B cell (primary cell): ENCODE data around the gene CDC42EP2. TPM values are rescaled to one million over a fixed set of nuclear protein-coding genes. Genes with fewer than 3 reads are reported as not detected.

Experiments used
- ATAC-seq: fragments of 200-7000 bp; cut with Tn5 transposase; one replicate; pipeline ENCODE4 v1.10.0; 2021; ENCODE audit warnings: low read depth, mild to moderate bottlenecking, moderate number of reproducible peaks, moderate library complexity
- CTCF ChIA-PET: fragments of 350-600 bp; sonication (Branson Sonifier 250); formaldehyde crosslinking; loops from one replicate; lab custom pipeline; 2021; ENCODE audit warnings: antibody characterized with exemption, inconsistent platforms; lab: Charles Lee
- POLR2A ChIA-PET: fragments of 350-600 bp; sonication (Branson Sonifier 250); formaldehyde crosslinking; loops from one replicate; lab custom pipeline; 2021; ENCODE audit warnings: antibody characterized with exemption; lab: Charles Lee
- DNase-seq: peaks from one replicate; pipeline ENCODE4 v3.0.0; 2013
- H2AFZ ChIP-seq: 2 replicates; pipeline ENCODE4 v1.6.1; 2012; ENCODE audit warnings: mild to moderate bottlenecking, low read depth, low read length; ENCODE audit not compliant: insufficient read depth, poor library complexity, severe bottlenecking
- H3K27ac ChIP-seq, 2 donors: 1 replicate in 1 of 2; 2 replicates in 1 of 2; pipeline ENCODE4 v1.5.1; 2012 to 2013; ENCODE audit warnings: low read length in 2 of 2, mild to moderate bottlenecking in 2 of 2, moderate library complexity in 1 of 2
- H3K27me3 ChIP-seq, 4 experiments: fragments of 200-600 bp in 1 of 4; sonication (generic) in 1 of 4; replicated peaks in 1 of 4; 1 replicate in 2 of 4; 2 replicates in 2 of 4; pipeline versions ENCODE4 v1.6.1 to v1.7.0; 2013 to 2016; ENCODE audit warnings: low read length in 3 of 4, mild to moderate bottlenecking in 2 of 4, mixed read lengths in 1 of 4, moderate library complexity in 1 of 4; ENCODE audit not compliant: insufficient read depth in 4 of 4, control insufficient read depth in 3 of 4; ENCODE audit errors: control extremely low read depth in 1 of 4
- H3K36me3 ChIP-seq, 2 experiments: replicated peaks in 1 of 2; 1 replicate in 1 of 2; 2 replicates in 1 of 2; pipeline versions ENCODE4 v1.6.1 to v1.7.1; 2013; ENCODE audit warnings: low read length in 1 of 2; ENCODE audit not compliant: insufficient read depth in 2 of 2, control insufficient read depth in 1 of 2; ENCODE audit errors: control extremely low read depth in 1 of 2, extremely low read depth in 1 of 2
- H3K4me1 ChIP-seq, 2 donors: fragments of 200-600 bp in 1 of 2; sonication (generic) in 1 of 2; 1 replicate in 1 of 2; 2 replicates in 1 of 2; pipeline versions ENCODE4 v1.5.1 to v1.6.1; 2013 to 2017; ENCODE audit warnings: low read length in 2 of 2; ENCODE audit not compliant: control insufficient read depth in 2 of 2, insufficient read depth in 2 of 2
- H3K4me2 ChIP-seq: replicated peaks from 2 replicates; pipeline ENCODE3; 2012; ENCODE audit warnings: mild to moderate bottlenecking, low read depth, low read length; ENCODE audit not compliant: poor library complexity, severe bottlenecking
- H3K4me3 ChIP-seq, 5 experiments: fragments of 200-600 bp in 1 of 5; sonication (generic) in 1 of 5; 1 replicate in 3 of 5; 2 replicates in 2 of 5; pipeline versions ENCODE4 v1.5.1 to v1.7.0; 2011 to 2016; ENCODE audit warnings: low read length in 4 of 5, mild to moderate bottlenecking in 4 of 5, low read depth in 2 of 5, control low read depth in 1 of 5, moderate library complexity in 1 of 5; ENCODE audit not compliant: insufficient read depth in 1 of 5; ENCODE audit errors: control extremely low read depth in 1 of 5, extremely low read depth in 1 of 5
- H3K79me2 ChIP-seq: fragments of 200-600 bp; sonication (generic); one replicate; pipeline ENCODE4 v1.6.0; 2016; ENCODE audit warnings: low read length; ENCODE audit not compliant: control insufficient read depth, insufficient read depth
- H3K9ac ChIP-seq: fragments of 200-600 bp; sonication (generic); 2 replicates; pipeline ENCODE4 v1.6.1; 2017; ENCODE audit warnings: mild to moderate bottlenecking, low read length, moderate library complexity
- H3K9me3 ChIP-seq, 3 donors: one replicate each; pipeline versions ENCODE4 v1.6.1 to v1.7.1; 2013; ENCODE audit warnings: low read length in 2 of 3; ENCODE audit not compliant: control insufficient read depth in 2 of 3, insufficient read depth in 1 of 3; ENCODE audit errors: control extremely low read depth in 1 of 3
- H4K20me1 ChIP-seq: 2 replicates; pipeline ENCODE4 v1.6.0; 2012; ENCODE audit warnings: mild to moderate bottlenecking, low read length; ENCODE audit not compliant: insufficient read depth, control insufficient read depth, poor library complexity, severe bottlenecking
- H3K27ac Mint-ChIP-seq: one replicate; pipeline ENCODE4 v1.8.0; 2021; ENCODE audit warnings: mixed read lengths
- H3K27me3 Mint-ChIP-seq: one replicate; pipeline ENCODE4 v1.8.0; 2021; ENCODE audit warnings: mixed read lengths
- H3K4me1 Mint-ChIP-seq: one replicate; pipeline ENCODE4 v1.8.0; 2021; ENCODE audit warnings: mixed read lengths
- H3K4me3 Mint-ChIP-seq: one replicate; pipeline ENCODE4 v1.8.0; 2021; ENCODE audit warnings: mixed read lengths
- H3K9me3 Mint-ChIP-seq: one replicate; pipeline ENCODE4 v1.8.0; 2022; ENCODE audit warnings: mixed read lengths; ENCODE audit not compliant: insufficient read depth
- EZH2 ChIP-seq: IDR thresholded peaks from 2 replicates; pipeline ENCODE4 v1.6.1; 2012; ENCODE audit warnings: borderline replicate concordance, low read depth, mild to moderate bottlenecking, moderate library complexity, low read length; ENCODE audit not compliant: insufficient read depth, poor library complexity, severe bottlenecking
- WGBS: methylation state at CpG from one replicate; pipeline ENCODE4 v1.1.5; 2013; ENCODE audit warnings: missing lambda C conversion rate; ENCODE audit not compliant: insufficient coverage; 5-methylcytosine and 5-hydroxymethylcytosine counted together
- intact Hi-C: fragments of 100-400 bp; cut with micrococcal nuclease; formaldehyde crosslinking; loops from one replicate; pipeline ENCODE4 v1.10.0; 2022
- polyA plus RNA-seq: library from polyadenylated mRNA; depleted of rRNA; stranded (reverse); fragments of >200 nt; gene quantifications from 2 replicates; pipeline ENCODE4 v1.2.3, GENCODE V29; 2012
- total RNA-seq, 2 donors: library from RNA; stranded (reverse); fragments of 120-200 nt in 1 of 2; gene quantifications; 1 replicate in 1 of 2; 2 replicates in 1 of 2; pipeline versions ENCODE4 v1.2.3 to v1.2.4, GENCODE V29; 2013 to 2022
- TF ChIP-seq, protein P1 (sequence below): fragments of 200-600 bp; IDR thresholded peaks from one replicate; pipeline ENCODE4 v1.8.0; 2022; ENCODE audit warnings: antibody characterized with exemption, mild to moderate bottlenecking

Gene CDC42EP2
- total and polyA plus RNA-seq, 2 donors (not counting 1 experiment from before 2014, with no cell fraction given) = 0.69 to 1.1 TPM

DNA sequence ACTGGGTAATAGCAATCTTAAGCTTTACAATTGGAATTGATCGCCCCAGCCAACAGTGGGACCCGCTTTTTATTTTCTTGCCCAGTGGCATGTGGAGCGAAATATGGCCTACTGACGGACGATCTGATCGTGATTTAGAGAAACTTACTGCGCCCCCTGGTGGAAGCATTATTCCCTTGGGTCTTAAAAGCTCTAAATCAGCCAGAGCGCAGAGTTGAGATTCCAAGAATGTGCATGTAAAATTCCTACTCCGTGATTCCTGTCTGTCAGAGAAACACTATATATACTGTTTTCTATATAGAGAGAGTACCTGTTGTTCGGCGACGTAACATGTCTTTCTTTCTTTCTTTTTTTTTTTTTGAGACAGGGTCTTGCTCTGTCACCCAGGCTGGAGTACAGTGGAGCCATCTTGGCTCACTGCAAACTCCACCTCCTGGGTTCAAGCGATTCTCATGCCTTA lies 15.3 kb downstream of the CDC42EP2 start:
- H3K4me2 ChIP-seq = peak overlapping the region; percentile 73
- H3K4me3 Mint-ChIP-seq = peak overlapping the region; percentile 76
- POLR2A ChIA-PET = interaction anchor here (0.5 to 1.4 kb wide), 10 partner anchors 15 to 760 kb away, joined by 3 to 7 read pairs (median 4); partner anchors contain the start of gene CDC42EP2
- H3K9me3 ChIP-seq = no peaks in the 10 kb centered on the region
- peak; percentile 93 for DNase-seq
- peak overlapping the region in 4 of 5 experiments; percentile 5 to 48 (median 44) for H3K4me3 ChIP-seq
- H3K4me1 Mint-ChIP-seq = peaks cover 22% of the 10 kb centered on the region
- CTCF ChIA-PET = interaction anchor here (0.6 to 12.0 kb wide), 46 partner anchors 11 to 641 kb away, joined by 3 to 214 read pairs (median 4); partner anchors contain the start of genes CAPN1, CDC42EP2, FAU and KCNK7
- intact Hi-C loops = loop anchor here (1.0 to 5.0 kb wide), 3 partner anchors 15 to 68 kb away; partner anchors contain the start of gene POLA2
- H3K27me3 Mint-ChIP-seq = no peaks in the 10 kb centered on the region
- peak overlapping the region; percentile 50 to 69 for H3K27ac ChIP-seq
- peak overlapping the region; percentile 50 for H3K9ac ChIP-seq
- no peaks in the 10 kb centered on the region for H3K36me3 ChIP-seq
- peaks cover 23 to 28% of the 10 kb centered on the region in 2 donors for H3K4me1 ChIP-seq
- H3K27me3 ChIP-seq = no peaks in the 10 kb centered on the region
- no peaks in the 10 kb centered on the region for H3K9me3 Mint-ChIP-seq
- peak overlapping the region; percentile 66 for H2AFZ ChIP-seq
- TF ChIP-seq, protein P1, sequence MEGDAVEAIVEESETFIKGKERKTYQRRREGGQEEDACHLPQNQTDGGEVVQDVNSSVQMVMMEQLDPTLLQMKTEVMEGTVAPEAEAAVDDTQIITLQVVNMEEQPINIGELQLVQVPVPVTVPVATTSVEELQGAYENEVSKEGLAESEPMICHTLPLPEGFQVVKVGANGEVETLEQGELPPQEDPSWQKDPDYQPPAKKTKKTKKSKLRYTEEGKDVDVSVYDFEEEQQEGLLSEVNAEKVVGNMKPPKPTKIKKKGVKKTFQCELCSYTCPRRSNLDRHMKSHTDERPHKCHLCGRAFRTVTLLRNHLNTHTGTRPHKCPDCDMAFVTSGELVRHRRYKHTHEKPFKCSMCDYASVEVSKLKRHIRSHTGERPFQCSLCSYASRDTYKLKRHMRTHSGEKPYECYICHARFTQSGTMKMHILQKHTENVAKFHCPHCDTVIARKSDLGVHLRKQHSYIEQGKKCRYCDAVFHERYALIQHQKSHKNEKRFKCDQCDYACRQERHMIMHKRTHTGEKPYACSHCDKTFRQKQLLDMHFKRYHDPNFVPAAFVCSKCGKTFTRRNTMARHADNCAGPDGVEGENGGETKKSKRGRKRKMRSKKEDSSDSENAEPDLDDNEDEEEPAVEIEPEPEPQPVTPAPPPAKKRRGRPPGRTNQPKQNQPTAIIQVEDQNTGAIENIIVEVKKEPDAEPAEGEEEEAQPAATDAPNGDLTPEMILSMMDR = peak; percentile 86
- no peak for TF ChIP-seq EZH2
- peak overlapping the region; percentile 90 for H3K27ac Mint-ChIP-seq
- ATAC-seq = peak; percentile 42
- peaks cover 10% of the 10 kb centered on the region for H4K20me1 ChIP-seq
- 4% methylated on average over 8 of the region's 13 CpGs for WGBS
- peaks cover 14% of the 10 kb centered on the region for H3K79me2 ChIP-seq

DNA sequence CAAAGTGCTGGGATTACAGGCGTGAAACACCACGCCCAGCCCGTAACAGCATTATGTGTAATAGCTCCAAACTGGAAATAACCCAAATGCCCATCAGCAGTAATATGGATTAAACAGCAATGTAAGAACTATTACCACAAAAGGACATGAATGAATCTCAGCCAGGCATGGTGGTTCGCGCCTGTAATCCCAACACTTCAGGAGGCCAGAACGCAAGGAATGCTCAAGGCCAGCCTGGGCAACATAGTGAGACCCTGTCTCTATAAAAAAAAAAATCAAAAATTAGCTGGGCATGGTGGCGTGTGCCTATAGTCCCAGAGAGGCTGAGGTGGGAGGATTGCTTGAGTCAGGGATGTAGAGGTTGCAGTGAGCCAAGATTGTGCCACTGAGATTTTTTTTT lies 15.9 kb downstream of the CDC42EP2 start:
- Histone ChIP-seq H3K27me3 (no peaks in the 10 kb centered on the region), H3K27ac (no peak overlapping the region), H3K4me2 (no peak overlapping the region), H3K9ac (no peak overlapping the region), H3K79me2 (peaks cover 19% of the 10 kb centered on the region), H2AFZ (no peak overlapping the region), H4K20me1 (peaks cover 15% of the 10 kb centered on the region), H3K4me3 (no peak overlapping the region), H3K36me3 (no peaks in the 10 kb centered on the region), H3K4me1 (peaks cover 28 to 34% of the 10 kb centered on the region in 2 donors), H3K9me3 (no peaks in the 10 kb centered on the region)
- intact Hi-C loops = loop anchor here (1.0 to 5.0 kb wide), 3 partner anchors 15 to 68 kb away; partner anchors contain the start of gene POLA2
- no peak for ATAC-seq
- H3K4me3 Mint-ChIP-seq = no peak overlapping the region
- CTCF ChIA-PET = interaction anchor here (0.6 to 12.0 kb wide), 31 partner anchors 10 to 486 kb away, joined by 3 to 214 read pairs (median 5); partner anchors contain the start of genes ARL2, CAPN1, CDC42BPG and CDC42EP2
- H3K27ac Mint-ChIP-seq = no peak overlapping the region
- 100% methylated on average over 2 of the region's 7 CpGs for whole genome bisulfite sequencing
- H3K27me3 Mint-ChIP-seq = no peaks in the 10 kb centered on the region
- POLR2A ChIA-PET = interaction anchor here (0.7 to 1.4 kb wide), 3 partner anchors 15 to 158 kb away, joined by 3 to 7 read pairs (median 6); partner anchors contain the start of gene CDC42EP2
- DNase-seq = no peak
- peaks cover 28% of the 10 kb centered on the region for H3K4me1 Mint-ChIP-seq
- no peaks in the 10 kb centered on the region for H3K9me3 Mint-ChIP-seq
- TF ChIP-seq, protein P1 = no peak
- TF ChIP-seq EZH2 = no peak
